ENCODE measurements around the gene COX7B.

The COX7B gene

DNA sequence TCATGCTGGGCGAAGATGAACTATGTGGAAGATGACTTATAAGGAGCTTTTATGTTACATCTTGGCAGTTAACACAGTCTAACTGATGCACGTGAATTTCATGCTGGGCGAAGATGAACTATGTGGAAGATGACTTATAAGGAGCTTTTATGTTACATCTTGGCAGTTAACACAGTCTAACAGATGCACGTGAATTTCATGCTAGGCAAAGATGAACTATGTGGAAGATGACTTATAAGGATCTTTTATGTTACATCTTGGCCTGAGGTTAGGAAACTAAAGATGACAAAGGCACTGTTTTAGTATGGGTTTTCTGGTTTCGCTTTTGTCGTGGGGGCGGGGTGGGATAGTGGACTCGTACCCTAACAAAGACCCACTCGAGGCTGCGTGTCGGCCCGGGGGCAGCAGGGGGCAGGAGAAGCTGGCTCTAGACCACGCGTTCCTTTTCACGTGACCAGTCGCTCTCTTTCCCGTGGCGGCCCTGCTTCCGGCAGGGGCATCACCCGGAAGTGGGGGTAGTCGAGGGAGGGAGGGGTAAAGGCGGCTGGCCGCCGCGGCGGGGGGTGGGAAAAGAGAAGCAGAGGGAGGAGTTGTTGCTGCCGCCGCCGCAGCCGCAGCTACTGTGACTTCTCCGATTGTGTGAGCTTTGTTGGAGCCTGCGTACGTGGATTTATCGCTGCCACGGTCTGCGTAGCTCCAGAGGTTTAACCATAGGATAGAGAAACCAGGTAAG is 11.0 kb downstream of the COX7B start, which contains the start of gene ATP7A:
ATP7A (plus strand) TSS at position 586 of the 733 bp plus-strand sequence. CDS start 60,949 bp downstream, outside the sequence.
- DNase-seq (ENCODE audit: low read depth in 1 of 2, low spot score in 1 of 2): peak; percentile 77 to 93
- peak within 1 kb of the TSS; percentile 60 for H3K27ac ChIP-seq (replicated peaks)
- H3K27me3 ChIP-seq (ENCODE audit: insufficient read depth, poor library complexity, severe bottlenecking): no peaks in the 10 kb centered on the region
- TF ChIP-seq SPI1 (IDR thresholded peaks at IDR 0.05; ENCODE audit: borderline replicate concordance, low read depth) (peak; percentile 13; the same call in 1 of the 2 replicates), GABPA (IDR thresholded peaks at IDR 0.05; ENCODE audit: low read depth) (peak; percentile 62; the same call in 1 of the 2 replicates)
- TF ChIP-seq, protein P1, sequence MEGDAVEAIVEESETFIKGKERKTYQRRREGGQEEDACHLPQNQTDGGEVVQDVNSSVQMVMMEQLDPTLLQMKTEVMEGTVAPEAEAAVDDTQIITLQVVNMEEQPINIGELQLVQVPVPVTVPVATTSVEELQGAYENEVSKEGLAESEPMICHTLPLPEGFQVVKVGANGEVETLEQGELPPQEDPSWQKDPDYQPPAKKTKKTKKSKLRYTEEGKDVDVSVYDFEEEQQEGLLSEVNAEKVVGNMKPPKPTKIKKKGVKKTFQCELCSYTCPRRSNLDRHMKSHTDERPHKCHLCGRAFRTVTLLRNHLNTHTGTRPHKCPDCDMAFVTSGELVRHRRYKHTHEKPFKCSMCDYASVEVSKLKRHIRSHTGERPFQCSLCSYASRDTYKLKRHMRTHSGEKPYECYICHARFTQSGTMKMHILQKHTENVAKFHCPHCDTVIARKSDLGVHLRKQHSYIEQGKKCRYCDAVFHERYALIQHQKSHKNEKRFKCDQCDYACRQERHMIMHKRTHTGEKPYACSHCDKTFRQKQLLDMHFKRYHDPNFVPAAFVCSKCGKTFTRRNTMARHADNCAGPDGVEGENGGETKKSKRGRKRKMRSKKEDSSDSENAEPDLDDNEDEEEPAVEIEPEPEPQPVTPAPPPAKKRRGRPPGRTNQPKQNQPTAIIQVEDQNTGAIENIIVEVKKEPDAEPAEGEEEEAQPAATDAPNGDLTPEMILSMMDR (IDR thresholded peaks at IDR 0.05; ENCODE audit: insufficient read depth, low read length): peak; percentile 28
- TF ChIP-seq, protein P2, sequence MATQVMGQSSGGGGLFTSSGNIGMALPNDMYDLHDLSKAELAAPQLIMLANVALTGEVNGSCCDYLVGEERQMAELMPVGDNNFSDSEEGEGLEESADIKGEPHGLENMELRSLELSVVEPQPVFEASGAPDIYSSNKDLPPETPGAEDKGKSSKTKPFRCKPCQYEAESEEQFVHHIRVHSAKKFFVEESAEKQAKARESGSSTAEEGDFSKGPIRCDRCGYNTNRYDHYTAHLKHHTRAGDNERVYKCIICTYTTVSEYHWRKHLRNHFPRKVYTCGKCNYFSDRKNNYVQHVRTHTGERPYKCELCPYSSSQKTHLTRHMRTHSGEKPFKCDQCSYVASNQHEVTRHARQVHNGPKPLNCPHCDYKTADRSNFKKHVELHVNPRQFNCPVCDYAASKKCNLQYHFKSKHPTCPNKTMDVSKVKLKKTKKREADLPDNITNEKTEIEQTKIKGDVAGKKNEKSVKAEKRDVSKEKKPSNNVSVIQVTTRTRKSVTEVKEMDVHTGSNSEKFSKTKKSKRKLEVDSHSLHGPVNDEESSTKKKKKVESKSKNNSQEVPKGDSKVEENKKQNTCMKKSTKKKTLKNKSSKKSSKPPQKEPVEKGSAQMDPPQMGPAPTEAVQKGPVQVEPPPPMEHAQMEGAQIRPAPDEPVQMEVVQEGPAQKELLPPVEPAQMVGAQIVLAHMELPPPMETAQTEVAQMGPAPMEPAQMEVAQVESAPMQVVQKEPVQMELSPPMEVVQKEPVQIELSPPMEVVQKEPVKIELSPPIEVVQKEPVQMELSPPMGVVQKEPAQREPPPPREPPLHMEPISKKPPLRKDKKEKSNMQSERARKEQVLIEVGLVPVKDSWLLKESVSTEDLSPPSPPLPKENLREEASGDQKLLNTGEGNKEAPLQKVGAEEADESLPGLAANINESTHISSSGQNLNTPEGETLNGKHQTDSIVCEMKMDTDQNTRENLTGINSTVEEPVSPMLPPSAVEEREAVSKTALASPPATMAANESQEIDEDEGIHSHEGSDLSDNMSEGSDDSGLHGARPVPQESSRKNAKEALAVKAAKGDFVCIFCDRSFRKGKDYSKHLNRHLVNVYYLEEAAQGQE (IDR thresholded peaks at IDR 0.05; ENCODE audit: insufficient replicate concordance, low read depth): no peak
- peak within 1 kb of the TSS; percentile 55 for H3K4me3 ChIP-seq (replicated peaks; ENCODE audit: insufficient read depth, low read length)

DNA sequence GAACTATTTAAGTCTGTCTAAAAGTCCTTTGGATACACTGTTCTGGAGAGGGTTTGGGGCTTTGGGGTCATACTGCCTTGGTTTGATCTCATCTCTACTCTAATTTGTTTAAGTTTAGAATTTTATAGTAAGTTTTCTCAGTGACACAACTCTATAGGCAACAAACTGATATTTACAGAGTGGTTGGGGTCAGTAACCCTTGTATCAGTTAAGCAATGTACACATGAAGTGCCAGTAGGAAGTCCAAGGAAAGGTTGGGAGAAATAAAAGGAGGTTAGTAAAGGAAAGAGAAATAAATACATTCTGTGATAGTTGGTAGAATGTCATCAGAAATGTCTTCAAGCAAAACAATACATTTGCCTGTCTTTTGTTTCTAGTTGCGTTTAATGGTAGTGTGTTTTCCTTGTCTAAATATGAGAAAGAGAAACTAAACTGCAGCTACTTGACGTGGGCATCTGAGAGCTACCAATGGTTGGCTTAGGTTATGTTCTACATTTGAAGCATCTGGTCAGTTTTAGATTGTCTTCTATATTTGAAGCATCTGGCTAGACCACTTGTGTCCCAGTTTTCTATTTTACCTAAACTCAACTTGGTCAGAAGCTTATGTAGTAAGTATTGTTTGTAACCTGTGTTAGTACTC is 18.1 kb downstream of the COX7B start:
- Histone ChIP-seq H3K4me3 (replicated peaks; ENCODE audit: insufficient read depth, low read length) (no peak overlapping the region), H3K27me3 (ENCODE audit: insufficient read depth, poor library complexity, severe bottlenecking) (no peaks in the 10 kb centered on the region), H3K27ac (replicated peaks) (no peak overlapping the region)
- no peak for DNase-seq (ENCODE audit: low read depth in 1 of 2, low spot score in 1 of 2)
- TF ChIP-seq POLR2AphosphoS5 (IDR thresholded peaks at IDR 0.05; ENCODE audit: low read depth): no peak
- TF ChIP-seq, protein P1 (IDR thresholded peaks at IDR 0.05; ENCODE audit: insufficient read depth, low read length): no peak
- no peak for TF ChIP-seq GABPA (IDR thresholded peaks at IDR 0.05; ENCODE audit: low read depth)
- TF ChIP-seq, protein P2 (IDR thresholded peaks at IDR 0.05; ENCODE audit: insufficient replicate concordance, low read depth): no peak
- TF ChIP-seq SPI1 (IDR thresholded peaks at IDR 0.05; ENCODE audit: borderline replicate concordance, low read depth): no peak

DNA sequence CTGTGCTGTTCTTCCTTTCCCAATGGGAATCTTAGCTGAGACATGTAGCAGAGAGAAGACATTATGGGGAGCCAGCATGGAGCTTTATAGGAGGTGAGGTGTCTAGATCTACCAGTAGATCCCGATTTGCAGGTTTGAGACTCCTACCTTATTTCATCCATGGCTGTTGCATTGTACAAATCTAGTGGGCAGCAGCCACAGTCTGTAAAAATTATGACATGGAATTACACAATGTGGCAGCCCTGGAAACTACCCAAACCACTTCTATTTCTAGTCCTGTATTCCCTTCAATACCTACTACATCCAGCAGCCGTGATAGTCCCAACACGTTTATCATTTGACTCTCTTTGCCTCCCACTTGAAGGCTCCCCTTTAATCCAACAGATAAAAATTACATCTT is 19.3 kb downstream of the COX7B start:
- DNase-seq (ENCODE audit: low read depth in 1 of 2, low spot score in 1 of 2): peak in 1 of 2 experiments; percentile 47
- Histone ChIP-seq H3K27ac (replicated peaks) (no peak overlapping the region), H3K27me3 (ENCODE audit: insufficient read depth, poor library complexity, severe bottlenecking) (no peaks in the 10 kb centered on the region), H3K4me3 (replicated peaks; ENCODE audit: insufficient read depth, low read length) (no peak overlapping the region)
- TF ChIP-seq POLR2AphosphoS5 (IDR thresholded peaks at IDR 0.05; ENCODE audit: low read depth) (no peak), SPI1 (IDR thresholded peaks at IDR 0.05; ENCODE audit: borderline replicate concordance, low read depth) (no peak), GABPA (IDR thresholded peaks at IDR 0.05; ENCODE audit: low read depth) (no peak)
- TF ChIP-seq, protein P2 (IDR thresholded peaks at IDR 0.05; ENCODE audit: insufficient replicate concordance, low read depth): no peak
- TF ChIP-seq, protein P1 (IDR thresholded peaks at IDR 0.05; ENCODE audit: insufficient read depth, low read length): no peak
